HS-5 (cell line): Measurements from ENCODE around the gene PAOX.
"Not testable (repeated sequence)": the region's sequence is repeated elsewhere in the genome, so short reads cannot be mapped to it uniquely, and the experiment has no call there.

Source experiments
- DNase-seq: peaks from one replicate; pipeline ENCODE4 v3.0.0-alpha.2; 2012; ENCODE audit warnings: low read depth

PAOX gene

GRCh38 chr10:133365461-133366129 is 13.5 kb upstream of the PAOX start:
- no peak for DNase-seq

- no peak for DNase-seq
Measured at GRCh38 chr10:133366130-133366478, 13.0 kb upstream of the PAOX start.

- DNase-seq: no peak
Measured at GRCh38 chr10:133366751-133367150, 12.3 kb upstream of the PAOX start.

GRCh38 chr10:133367461-133367860 is 11.6 kb upstream of the PAOX start:
- not testable (repeated sequence) for DNase-seq

GRCh38 chr10:133368153-133368552 is 10.9 kb upstream of the PAOX start:
- no peak for DNase-seq

- no peak for DNase-seq
Measured at GRCh38 chr10:133370030-133370786, 8.9 kb upstream of the PAOX start.

- no peak for DNase-seq
Measured at GRCh38 chr10:133372507-133372906, 6.6 kb upstream of the PAOX start.

GRCh38 chr10:133373174-133374090 is 5.6 kb upstream of the PAOX start, which contains the start of gene ECHS1:
TSS of gene ECHS1 (minus strand) at chr10:133373354. CDS start at chr10:133373333, 21 bp downstream.
- DNase-seq: peak; percentile 46

GRCh38 chr10:133375357-133376115 is 3.5 kb upstream of the PAOX start:
- no peak for DNase-seq

GRCh38 chr10:133376183-133376582 is 2.9 kb upstream of the PAOX start:
- DNase-seq: not testable (repeated sequence)

GRCh38 chr10:133377025-133377817 is 1.8 kb upstream of the PAOX start:
- no peak for DNase-seq

- no peak for DNase-seq
Measured at GRCh38 chr10:133377818-133378250, 1.2 kb upstream of the PAOX start.

GRCh38 chr10:133378251-133379096 is 588 bp upstream of the PAOX start:
- DNase-seq: no peak

GRCh38 chr10:133379801-133380666 is 972 bp downstream of the PAOX start:
- no peak for DNase-seq

GRCh38 chr10:133381036-133381435 is 2.0 kb downstream of the PAOX start:
- DNase-seq: no peak

GRCh38 chr10:133383551-133383950 is 4.5 kb downstream of the PAOX start:
- no peak for DNase-seq

GRCh38 chr10:133384071-133384470 is 5.0 kb downstream of the PAOX start:
- DNase-seq: no peak

- DNase-seq: no peak
Measured at GRCh38 chr10:133385214-133385613, 6.2 kb downstream of the PAOX start.

- not testable (repeated sequence) for DNase-seq
Measured at GRCh38 chr10:133386951-133387350, 7.9 kb downstream of the PAOX start.
